ENCODE measurements around the gene SHH.

DNA sequence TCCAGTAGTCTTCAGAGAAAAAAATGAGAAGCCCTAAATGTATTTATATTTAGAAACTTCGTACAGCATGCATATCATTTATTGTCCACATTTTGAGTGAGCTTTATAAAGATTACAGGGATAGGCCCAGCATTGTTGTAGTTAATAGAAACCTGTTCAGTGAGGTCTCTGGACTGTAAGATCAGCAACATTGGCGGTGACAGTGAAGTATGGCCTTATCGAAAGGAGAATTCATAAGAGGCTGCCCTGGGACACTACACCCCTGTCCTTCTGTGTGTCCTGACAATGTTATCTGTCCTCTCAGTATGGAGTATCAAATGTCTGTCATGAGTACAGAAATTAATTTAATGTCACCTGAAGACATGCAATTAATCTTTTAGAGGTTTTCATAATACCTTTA lies 57.2 kb downstream of the SHH start:
- TF ChIP-seq POLR2A (IDR thresholded peaks at IDR 0.05; ENCODE audit: low read length) (no peak), GATA1 (IDR thresholded peaks at IDR 0.05; ENCODE audit: low read depth, low read length) (no peak)
